Stimulated activated CD4-positive, alpha-beta T cell treated with anti-CD3 and anti-CD28 coated beads, Interleukin-12 subunit alpha, Interleukin-12 subunit beta, amount 100 ng/mL, for 4 hours (primary cell): ENCODE data around the gene ESPNL.
"Not testable (repeated sequence)": the region's sequence is repeated elsewhere in the genome, so short reads cannot be mapped to it uniquely, and the experiment has no call there.

Experiments used
- DNase-seq: peaks from one replicate; pipeline ENCODE4 v3.0.0-alpha.2; 2020

ESPNL gene

DNA sequence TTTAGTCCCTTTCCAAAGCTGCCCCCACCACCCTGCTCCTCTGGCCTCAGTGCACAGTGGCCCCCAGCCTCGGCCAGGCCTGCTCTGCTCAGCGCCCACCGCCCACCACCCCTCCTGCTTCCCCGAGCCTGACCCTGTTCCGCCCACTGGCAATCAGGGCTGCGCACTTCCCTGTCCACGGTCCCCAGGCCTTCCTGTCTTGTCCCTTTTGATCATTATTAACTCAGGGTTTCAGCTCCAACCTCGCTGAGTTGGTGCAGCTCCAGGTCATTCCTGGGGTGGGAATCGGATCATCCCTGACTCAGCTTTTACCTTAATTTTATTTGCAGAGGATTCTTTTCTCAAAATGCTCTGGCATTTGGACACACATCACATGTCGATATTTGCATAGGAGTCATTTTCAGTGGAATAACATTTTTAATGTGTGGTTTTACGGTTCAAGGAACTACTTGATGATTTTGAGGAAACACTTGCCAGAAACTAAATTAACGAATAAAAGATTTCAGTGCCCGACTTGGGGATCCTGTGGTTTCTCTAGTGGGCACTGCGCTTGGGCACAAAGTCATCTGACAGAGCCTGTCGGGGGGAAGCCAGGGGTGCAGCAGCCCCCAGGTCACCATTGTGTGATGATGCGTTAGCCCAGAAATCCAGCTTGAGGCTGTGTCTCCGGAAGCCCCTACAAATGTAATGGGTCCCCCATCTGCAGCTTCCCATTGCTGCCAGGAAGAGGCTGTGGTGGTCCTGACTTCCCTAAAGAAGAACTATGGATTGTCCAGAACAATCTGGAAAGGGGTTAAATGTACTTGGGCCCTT is 1.0 kb upstream of the ESPNL start:
- DNase-seq = no peak

DNA sequence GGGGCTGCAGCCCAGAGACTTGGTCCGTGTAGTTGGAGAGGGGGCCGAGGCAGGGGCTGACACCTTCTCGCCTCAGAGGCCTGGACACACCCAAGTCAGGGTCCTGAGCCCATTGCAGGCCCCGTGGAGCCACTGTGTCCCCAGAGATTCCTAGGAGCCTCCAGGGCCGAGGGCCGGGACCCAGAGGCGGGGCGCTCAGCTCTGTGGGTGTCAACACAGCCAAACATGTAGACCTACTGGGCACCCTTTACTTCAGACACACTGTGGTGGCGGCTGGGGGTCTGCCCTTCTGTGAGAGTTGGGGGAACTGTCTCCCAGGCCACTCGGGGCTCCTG is 459 bp upstream of the ESPNL start:
- DNase-seq = no peak

DNA sequence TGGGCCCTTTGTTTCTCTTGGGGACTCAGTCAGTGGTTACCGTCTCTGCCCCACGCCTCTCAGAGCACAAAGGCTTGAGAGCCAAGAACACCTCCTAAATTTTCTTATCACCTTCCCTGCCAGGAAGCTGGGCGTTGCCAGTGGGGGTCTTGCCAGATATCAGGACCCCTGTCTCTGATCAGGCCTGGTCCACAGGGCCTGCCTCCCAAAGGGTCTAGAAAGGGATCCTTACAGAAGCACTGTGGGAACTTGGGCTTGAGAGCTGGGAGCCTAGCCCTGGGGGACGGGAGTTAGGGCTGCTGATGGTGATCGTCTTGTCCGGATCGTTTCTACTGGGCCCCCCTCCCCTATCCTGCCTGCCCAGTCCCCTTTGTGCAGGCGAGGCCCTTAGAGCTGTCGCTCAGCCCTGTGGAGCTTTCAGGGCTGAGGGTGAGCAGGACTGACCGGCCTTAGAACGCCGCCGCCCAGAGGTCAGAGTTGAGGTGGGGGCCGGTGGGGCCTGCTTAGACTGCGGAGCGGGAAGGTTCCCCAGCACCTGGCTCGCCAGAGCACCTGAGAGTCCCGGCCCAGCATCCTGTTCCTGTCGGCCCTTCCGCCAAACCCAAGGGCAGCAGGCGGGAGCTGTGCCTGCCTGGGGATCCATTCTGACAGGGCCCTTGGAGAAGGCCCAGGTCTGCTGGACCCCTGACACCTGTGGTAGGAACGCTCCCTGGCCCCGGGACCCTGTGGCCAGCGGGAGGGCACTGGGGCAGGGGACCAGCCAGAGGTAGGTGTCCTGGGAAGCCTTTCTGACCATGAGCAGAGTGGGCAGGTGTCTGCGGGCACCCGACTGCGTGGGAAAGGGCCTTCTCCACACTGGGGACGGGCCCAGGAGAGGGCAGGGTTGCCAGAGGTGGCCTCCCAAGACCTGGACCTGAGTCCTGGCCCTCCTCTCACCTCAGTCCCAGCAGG is 956 bp downstream of the ESPNL start:
- DNase-seq = no peak

DNA sequence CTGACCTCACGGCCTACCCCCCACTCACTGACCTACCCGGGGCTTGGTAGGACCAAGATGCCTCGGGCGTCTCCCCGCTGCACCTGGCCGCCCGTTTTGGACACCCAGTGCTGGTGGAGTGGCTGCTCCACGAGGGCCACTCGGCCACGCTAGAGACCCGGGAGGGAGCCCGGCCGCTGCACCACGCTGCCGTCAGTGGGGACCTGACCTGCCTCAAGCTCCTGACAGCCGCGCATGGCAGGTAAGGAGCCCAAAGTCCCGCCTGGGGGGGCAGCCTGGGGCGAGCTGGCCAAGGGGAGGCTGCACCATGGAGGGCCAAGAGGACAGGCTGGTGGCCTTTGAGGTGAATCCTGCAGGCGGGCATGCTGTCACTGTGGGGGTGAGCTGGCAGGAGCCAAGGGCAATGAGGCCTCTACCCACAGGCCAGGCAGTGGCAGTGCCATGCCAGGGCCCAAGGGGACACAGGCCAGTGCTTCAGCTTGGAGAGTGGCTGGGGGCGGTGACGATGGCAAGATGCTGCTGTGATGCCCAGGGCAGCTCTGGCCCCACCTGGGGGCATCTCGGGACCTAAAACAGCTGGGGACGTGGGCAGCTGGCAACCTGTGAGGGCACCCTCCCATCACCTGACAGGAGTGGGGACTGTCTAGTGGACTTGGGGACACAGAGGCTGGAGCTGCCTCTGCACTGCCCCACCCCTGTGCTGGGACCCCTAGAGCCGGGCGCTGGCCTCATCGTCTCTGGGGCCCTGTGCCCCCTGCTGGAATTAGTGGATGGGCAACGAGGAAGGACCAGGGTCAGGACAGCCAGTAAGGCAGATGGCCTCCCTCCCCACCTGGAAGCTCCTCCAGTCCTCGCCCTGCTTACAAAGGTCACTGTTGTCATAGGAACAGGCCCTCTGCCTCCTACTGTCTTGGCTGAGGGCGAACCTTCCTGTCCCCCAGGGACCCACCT is 2.0 kb downstream of the ESPNL start:
- DNase-seq = no peak

DNA sequence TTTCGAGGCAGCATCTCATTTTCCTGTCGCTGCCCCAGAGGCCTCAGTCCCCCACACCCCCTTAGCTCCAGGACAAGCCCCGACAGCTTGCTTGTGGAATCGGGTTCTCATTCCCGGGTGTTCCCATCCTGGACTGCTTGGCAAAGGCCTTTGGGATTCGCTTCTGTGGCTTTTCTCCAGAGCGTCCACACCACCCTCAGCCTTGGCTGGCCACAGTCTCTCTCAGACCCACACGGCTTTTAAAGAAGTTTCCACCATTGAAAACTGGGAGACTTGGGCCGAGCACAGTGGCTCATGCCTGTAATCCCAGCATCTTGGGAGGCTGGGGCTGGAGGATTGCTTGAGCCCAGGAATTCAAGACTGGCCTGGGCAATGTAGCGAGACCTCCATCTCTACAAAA is 2.7 kb downstream of the ESPNL start:
- no peak for DNase-seq

DNA sequence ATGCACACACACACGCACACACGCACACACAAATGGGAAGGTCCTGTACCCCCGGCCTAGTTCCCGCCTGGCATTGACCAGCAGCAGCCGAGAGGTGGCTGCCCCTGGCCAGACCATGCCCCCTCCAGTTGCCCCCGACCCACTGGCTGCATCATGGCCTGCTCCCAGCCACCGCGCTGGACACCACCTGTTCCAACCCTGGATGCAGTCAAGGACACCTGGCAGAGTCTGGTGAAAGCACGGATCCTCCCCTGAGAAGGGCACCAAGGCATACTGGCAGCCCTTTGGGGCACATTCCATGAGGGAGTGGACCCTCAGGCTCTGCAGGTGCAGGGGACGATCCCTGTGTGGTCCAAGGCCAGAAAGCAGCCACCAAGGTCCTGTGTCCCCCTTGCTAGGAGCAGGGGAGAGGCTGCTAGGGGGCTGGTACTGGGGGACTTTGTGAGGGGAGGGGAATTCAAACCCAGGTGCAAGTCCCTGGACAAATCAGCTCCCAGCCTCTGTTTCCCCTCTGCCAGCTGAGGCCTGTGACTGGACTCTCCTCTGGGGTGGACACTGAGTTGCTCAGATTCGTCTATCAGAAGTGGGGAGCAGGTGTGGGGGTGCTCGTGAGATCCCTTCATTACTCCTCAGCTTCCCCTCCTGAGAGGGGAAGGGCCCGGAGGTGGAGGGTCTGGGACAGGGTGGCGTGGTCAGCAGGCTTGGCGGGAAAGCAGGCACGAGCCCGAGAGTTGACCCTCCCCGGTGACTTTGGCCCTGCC is 3.5 kb downstream of the ESPNL start:
- no peak for DNase-seq

GRCh38 chr2:238104226-238104690 is 4.1 kb downstream of the ESPNL start:
- DNase-seq = no peak

DNA sequence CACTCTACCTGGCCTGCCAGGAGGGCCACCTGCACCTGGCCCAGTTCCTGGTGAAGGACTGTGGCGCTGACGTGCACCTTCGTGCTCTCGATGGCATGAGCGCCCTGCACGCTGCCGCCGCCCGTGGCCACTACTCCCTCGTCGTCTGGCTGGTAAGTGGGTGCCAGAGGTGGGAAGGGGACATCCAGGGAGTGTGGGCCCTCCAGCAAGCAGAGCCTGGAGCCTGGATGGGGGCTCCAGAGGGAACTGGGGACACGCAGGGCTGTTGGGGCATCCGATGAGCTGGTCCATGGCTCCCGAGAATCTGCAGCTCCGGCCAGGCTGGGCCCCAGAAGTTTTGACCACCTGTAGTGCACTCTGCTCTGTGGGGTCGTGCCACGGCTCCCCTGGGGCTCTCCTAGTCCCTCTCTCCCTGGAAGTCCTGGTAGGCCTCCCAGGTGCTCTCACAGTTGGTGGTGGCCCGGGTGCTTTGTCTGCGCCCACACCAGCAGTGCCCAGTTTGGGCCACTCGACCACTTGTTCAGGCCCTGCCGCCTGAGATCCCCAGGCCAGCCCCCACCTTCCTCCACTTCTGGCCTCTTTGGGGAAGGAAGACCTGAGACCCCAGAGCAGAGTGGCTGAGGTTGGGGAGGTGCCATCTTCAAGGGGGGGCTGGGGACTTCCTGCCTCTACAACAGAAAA is 4.7 kb downstream of the ESPNL start:
- DNase-seq = no peak

GRCh38 chr2:238105506-238106338 is 5.6 kb downstream of the ESPNL start:
- DNase-seq = no peak

- DNase-seq = no peak
Observed at GRCh38 chr2:238106339-238106697, 6.2 kb downstream of the ESPNL start.

DNA sequence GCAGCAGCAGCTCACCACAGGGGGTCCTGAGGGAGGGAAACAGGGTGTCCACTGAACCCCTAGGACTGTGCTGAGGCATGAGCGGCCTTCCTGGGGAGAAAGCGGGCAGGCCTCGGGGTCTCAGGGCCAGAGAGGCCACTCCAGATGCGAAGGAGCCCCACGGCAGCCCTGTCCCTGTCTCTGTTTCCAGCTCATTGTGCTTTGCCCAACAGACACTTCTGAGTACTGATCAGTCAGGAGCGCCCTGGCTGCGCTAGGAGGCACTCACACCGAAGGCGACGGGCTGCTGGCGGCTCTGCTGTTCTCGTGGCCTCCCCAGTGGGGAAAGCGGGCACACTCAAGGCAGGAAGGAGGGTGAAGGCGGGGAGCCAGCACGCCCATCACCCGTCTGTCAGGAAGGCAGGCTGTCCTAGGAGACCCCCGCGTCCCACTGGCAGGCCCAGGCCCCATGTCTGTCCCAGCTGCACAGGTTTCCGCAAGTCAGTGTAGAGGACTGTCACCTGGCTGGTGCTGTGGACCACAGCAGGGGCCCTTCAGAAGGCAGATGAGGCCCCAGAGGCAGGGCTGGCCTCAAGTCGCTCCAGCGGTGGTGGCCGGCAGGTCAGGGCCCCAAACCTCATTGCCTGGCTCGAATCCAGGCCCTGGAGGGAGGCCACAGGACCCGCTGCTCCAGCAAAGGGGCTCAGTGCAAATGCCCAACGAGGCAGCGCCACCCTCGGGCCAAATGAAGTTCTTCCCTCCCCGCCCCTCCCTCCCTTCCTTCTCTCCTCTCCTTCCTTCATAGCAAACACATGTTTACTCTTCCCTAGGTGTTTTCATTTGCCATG is 6.8 kb downstream of the ESPNL start:
- DNase-seq = no peak

- DNase-seq = no peak
Observed at GRCh38 chr2:238107525-238108422, 7.6 kb downstream of the ESPNL start.

DNA sequence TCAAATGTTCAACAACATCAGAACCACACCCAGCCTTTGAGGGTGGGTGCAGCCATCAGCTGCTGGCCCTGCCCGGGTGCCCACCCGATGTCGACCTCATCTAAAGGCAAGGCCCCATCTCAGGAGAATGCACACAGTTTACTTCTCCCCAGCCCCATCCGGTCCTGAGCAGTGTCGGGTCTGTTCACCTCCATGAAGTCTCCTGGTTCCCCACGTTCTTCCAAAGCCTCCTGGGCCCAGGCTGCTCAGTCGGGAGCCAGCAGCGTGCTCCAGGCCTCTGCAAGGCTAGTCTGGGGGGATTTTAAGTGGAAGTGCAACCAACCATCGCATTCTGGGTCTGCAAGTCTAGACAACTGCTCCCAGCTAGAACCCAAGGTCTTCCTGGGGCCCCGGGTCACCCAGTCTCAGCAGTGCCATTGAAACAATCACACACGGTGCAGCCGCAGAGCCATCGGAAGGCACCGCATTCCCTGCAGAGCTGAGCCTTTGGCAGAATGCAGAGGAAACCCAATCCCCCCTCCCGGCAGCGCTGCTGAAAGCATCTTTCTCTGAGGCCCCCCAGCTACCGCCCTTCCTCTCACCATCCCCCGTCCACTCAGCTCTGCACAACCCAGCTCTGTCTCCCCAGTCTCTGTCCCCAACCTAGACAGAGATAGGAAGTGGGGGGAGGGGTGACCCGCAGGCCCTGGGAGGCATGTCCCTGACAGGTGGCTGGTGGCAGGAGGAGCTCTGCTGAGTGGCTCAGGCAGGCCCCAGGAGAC is 8.5 kb downstream of the ESPNL start:
- DNase-seq = no peak

DNA sequence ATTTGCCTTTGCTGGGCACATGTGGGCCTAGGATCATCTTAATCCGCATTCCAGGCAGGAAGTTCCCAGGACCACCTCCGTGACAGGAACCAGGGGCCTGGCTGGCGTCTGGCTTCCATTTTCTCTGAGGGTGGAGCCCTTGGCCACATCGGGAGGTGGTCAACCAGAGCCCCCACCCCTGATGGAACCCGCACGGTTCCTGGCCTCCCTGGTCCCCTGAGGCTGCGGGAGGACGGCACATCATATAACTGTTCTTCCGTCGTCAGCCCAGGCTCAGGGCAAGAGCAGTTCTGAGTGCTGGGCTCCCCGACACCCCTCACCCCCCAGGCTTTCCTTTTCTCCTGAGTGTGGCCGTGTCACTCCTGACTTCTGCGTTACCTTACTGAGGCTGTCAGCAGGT is 13.5 kb downstream of the ESPNL start:
- no peak for DNase-seq

GRCh38 chr2:238114331-238114841 is 14.2 kb downstream of the ESPNL start:
- no peak for DNase-seq

- no peak for DNase-seq
Observed at GRCh38 chr2:238114851-238115660, 14.9 kb downstream of the ESPNL start.

DNA sequence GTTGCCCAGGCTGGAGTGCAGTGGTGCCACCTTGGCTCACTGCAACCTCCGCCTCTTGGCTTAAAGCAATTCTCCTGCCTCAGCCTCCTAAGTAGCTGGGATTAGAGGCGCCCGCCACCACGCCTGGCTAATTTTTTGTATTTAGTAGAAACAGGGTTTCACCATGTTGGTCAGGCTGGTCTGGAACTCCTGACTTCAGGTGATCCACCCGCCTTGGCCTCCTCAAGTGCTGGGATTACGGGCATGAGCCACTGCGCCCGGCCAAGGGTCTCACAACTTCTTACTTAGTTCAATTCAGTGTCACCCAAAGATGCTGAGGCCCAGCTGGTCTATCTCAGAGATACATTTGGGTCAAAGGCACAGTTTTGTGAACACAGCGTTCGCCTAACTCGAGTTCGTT is 15.6 kb downstream of the ESPNL start:
- not testable (repeated sequence) for DNase-seq
